SKM-1 (cell line): ENCODE data around the gene ARHGEF4.
"Not testable (repeated sequence)": the region's sequence is repeated elsewhere in the genome, so short reads cannot be mapped to it uniquely, and the experiment has no call there.

Source experiments
- DNase-seq: peaks from one replicate; lab custom pipeline; 2025; ENCODE audit not compliant: unreplicated experiment; lab: John Stamatoyannopoulos, UW

The ARHGEF4 gene

GRCh38 chr2:131075578-131075977 lies 238.9 kb downstream of the ARHGEF4 start:
- DNase-seq, result not testable (repeated sequence)

- DNase-seq, result no peak
Observed at GRCh38 chr2:131076707-131077106, 240.0 kb downstream of the ARHGEF4 start.

- no peak for DNase-seq
Observed at GRCh38 chr2:131077182-131077846, 240.6 kb downstream of the ARHGEF4 start.

DNA sequence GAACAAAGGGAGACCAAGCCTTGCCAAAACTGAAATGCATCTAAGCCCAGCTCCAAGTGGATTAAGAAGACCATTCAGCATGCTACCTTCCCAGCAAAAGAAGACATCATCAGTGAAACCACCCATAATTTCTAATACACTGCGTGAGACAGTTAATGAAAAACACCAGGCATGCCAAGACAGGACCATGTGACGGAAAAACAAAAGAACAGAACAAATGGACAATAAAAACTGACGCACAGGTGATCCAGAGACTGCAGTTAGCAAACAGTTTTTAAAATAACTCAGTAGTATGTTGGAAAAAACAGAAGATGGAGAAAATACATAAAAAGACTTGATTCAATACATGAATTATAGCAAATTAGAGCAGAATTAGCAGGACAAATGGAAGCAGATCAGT lies 241.3 kb downstream of the ARHGEF4 start:
- no peak for DNase-seq

- not testable (repeated sequence) for DNase-seq
Observed at GRCh38 chr2:131079931-131080330, 243.2 kb downstream of the ARHGEF4 start.

DNA sequence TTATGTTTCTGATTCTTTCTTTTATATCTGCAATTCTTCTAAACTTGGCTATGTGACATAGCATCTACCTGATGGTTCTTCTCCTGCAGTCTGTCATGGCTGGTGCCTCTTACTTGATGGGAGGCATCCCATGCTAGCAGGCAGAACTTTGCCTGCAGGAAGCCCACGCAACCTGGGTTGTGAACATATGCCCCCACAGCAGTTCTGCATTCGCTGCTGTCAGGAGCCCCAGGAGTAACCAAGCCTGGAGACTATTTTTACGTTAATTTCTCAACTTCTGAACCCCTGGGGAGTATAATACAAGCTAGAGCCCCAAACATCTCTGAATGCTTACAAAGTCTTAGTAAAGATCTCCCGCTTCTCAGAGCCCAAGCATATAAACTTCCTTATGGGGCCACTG lies 244.5 kb downstream of the ARHGEF4 start:
- DNase-seq, result no peak

DNA sequence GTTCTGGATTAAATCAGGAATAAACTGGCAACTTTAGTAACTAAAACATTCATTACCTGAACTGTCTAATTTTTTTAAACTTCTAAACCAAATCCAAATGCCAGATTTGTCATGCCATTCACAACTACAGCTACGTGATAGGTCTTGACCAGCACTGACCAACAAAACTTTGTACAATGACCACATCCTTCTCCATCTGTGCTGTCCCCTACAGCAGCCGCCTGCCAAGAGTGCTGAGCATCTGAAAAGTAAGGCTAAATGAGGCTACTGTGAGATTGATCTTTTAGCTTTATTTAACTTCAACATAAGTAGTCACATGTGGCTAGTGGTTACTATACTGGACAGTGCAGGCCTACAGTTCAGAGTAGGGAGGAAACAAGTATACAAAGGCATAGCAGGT lies 248.9 kb downstream of the ARHGEF4 start:
- no peak for DNase-seq

GRCh38 chr2:131092458-131093005 lies 255.8 kb downstream of the ARHGEF4 start:
- DNase-seq, result no peak

DNA sequence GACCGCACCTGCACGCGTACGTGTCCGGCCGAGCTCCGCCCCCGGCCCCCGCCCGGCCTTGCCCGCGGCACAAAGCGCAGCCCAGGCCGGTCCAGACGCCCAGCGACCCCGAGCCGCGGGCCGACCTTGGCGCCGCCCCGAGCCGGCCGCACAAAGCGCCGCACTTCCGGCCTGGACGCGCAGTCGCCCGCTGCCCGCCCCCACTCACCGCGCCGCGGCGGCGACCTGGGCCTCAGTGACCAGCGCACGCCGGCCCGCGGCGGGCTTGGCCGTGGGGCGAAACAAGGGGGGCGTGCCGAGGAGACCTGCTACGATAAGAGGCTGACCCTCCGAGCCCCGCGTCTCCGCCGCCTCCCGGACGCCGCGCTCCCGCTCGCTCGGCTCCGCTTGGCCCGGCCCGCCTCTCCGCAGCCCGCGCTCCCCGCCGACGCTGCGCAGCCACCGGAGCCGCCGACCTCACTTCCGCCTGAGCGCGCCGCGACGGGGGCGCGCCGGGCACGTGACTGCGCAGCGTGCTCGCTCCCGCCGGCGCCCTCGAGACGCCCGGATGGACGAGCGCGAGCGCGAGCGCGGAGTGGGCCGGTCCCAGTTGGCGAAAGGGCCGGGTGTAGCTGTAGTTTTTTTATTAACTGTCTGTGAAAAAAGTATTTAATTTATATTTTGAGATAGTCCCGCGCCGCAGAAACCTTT lies 256.4 kb downstream of the ARHGEF4 start, which contains the start of gene FAM168B:
FAM168B (minus strand) TSS at position 455 of the 690 bp plus-strand sequence. CDS start 10,814 bp downstream, outside the sequence.
- peak; percentile 66 for DNase-seq

GRCh38 chr2:131093696-131094462 lies 257.2 kb downstream of the ARHGEF4 start:
- no peak for DNase-seq

DNA sequence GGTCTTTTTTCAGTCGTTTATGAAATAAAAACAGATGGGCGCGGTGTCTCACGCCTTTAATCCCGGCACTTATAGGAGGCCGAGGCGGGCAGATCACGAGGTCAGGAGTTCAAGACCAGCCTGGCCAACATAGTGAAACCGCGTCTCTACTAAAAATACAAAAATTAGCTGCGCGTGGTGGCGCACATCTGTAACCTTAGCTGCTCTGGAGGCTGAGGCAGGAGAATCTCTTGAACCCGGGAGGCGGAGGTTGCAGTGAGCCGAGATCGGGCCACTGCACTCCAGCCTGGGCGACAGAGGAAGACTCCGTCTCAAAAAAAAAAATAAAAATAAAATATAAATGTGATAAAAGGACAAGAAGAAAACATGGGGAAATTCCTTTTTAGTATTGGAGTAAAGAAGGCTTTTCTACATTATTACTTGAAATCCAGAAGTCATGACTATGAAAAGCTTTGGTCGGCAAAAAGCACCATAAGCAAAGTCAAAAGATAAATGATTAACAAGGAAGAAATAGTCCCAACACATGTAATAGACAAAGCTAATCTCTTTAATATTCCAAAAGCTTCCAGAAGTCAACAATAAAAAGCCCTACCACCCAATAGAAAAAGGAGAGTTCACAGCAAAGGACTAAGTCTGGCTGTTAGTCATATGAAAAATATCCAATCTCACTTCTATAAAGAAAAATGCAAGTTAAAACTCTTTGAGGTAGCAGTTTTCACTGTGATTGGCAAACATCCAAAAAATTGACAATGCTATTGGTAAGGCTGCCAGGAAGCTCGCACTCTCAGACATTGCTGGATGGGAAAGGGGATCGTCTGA lies 258.0 kb downstream of the ARHGEF4 start:
- DNase-seq, result no peak
